BJ (cell line): ENCODE measurements around the gene EGFL7. TPM values are rescaled to one million over a fixed set of nuclear protein-coding genes. Genes with fewer than 3 reads are reported as not detected.

ENCODE experiments used
- CTCF ChIA-PET: fragments of 350-600 bp; formaldehyde crosslinking; extraction: SDS; loops from one replicate; lab custom pipeline; 2021; ENCODE audit warnings: antibody characterized with exemption, inconsistent platforms; lab: Yijun Ruan, JAX
- POLR2A ChIA-PET: fragments of 300-600 bp; sonication (Branson Sonifier 250); formaldehyde crosslinking; extraction: SDS; loops from one replicate; lab custom pipeline; 2021; ENCODE audit warnings: antibody characterized with exemption; lab: Charles Lee
- DNase-seq: peaks from one replicate; pipeline ENCODE4 v3.0.0-alpha.2; 2011; ENCODE audit warnings: low read depth
- H3K27me3 ChIP-seq: 2 replicates; pipeline ENCODE4 v1.6.0; 2011; ENCODE audit warnings: low read length; ENCODE audit not compliant: control insufficient read depth, insufficient read depth
- H3K36me3 ChIP-seq: 2 replicates; pipeline ENCODE4 v1.5.1; 2011; ENCODE audit warnings: low read length; ENCODE audit not compliant: control insufficient read depth, insufficient read depth
- H3K4me3 ChIP-seq: 2 replicates; pipeline ENCODE4 v1.5.1; 2011; ENCODE audit warnings: low read depth, mild to moderate bottlenecking, control low read depth, low read length
- polyA plus RNA-seq: library from polyadenylated mRNA; depleted of rRNA; stranded (reverse); fragments of >200 nt; gene quantifications from 2 replicates; pipeline ENCODE4 v1.2.3, GENCODE V29; 2011
- TF ChIP-seq, protein P1 (sequence below): IDR thresholded peaks from 2 replicates; pipeline ENCODE4 v1.5.1; 2011; ENCODE audit warnings: low read depth, mild to moderate bottlenecking, control low read depth, inconsistent platforms, low read length, moderate library complexity; ENCODE audit not compliant: insufficient read depth

EGFL7 gene
- polyA plus RNA-seq, 1 experiment, result 26.9 TPM

DNA sequence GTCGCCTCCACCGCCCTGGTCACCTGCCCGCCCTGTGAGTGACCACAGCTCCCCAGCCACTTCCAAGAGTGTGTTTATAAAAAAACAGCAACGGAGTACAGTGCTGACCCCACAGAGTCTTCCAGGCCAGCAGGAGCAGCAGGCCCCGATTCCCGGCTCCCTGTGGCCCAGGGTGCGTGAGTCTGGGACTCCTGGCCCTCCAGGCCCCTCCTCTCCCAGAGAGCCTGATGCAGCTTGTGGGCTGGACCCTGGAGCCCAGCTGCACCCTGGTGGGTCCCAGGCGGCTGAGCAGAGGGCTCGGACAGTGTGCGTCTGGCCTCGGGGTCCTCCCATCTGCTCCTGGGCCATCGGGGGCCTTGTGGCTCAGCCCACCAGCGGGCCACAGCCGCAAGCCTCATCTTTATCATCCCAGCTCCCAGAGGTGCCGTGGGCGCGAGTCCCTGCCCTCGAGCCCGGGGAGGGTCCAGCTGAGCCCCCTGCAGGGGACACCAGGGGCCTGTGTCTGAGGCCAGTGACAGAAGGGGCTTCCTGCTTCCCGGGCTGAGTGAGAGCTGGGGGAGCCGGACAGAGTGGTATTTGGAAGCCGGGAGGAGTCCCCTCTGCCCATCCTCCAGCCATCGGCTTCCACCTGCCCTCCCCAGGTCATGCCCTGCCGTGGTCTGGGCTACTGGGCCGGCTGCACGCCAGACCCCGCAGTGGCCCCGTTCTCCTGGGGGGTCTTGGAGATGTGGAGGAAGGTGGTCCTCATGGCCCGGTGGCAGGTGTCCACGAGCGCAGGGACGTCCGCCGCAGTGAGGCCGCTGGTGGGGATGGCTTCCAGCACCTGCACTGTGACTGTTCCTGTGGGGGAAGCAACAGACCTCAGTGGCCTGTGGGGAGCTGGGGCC is 10.6 kb downstream of the EGFL7 start:
- Histone ChIP-seq H3K4me3 (no peak overlapping the region), H3K36me3 (peaks cover 17% of the 10 kb centered on the region), H3K27me3 (no peaks in the 10 kb centered on the region)
- DNase-seq, result no peak
- TF ChIP-seq, protein P1, sequence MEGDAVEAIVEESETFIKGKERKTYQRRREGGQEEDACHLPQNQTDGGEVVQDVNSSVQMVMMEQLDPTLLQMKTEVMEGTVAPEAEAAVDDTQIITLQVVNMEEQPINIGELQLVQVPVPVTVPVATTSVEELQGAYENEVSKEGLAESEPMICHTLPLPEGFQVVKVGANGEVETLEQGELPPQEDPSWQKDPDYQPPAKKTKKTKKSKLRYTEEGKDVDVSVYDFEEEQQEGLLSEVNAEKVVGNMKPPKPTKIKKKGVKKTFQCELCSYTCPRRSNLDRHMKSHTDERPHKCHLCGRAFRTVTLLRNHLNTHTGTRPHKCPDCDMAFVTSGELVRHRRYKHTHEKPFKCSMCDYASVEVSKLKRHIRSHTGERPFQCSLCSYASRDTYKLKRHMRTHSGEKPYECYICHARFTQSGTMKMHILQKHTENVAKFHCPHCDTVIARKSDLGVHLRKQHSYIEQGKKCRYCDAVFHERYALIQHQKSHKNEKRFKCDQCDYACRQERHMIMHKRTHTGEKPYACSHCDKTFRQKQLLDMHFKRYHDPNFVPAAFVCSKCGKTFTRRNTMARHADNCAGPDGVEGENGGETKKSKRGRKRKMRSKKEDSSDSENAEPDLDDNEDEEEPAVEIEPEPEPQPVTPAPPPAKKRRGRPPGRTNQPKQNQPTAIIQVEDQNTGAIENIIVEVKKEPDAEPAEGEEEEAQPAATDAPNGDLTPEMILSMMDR, result no peak
- ChIA-PET CTCF (interaction anchor here (1.6 to 2.6 kb wide), 10 partner anchors 9 to 55 kb away, joined by 4 to 47 read pairs (median 8); partner anchors contain the start of genes AGPAT2 and EGFL7), POLR2A (no interaction called here)

DNA sequence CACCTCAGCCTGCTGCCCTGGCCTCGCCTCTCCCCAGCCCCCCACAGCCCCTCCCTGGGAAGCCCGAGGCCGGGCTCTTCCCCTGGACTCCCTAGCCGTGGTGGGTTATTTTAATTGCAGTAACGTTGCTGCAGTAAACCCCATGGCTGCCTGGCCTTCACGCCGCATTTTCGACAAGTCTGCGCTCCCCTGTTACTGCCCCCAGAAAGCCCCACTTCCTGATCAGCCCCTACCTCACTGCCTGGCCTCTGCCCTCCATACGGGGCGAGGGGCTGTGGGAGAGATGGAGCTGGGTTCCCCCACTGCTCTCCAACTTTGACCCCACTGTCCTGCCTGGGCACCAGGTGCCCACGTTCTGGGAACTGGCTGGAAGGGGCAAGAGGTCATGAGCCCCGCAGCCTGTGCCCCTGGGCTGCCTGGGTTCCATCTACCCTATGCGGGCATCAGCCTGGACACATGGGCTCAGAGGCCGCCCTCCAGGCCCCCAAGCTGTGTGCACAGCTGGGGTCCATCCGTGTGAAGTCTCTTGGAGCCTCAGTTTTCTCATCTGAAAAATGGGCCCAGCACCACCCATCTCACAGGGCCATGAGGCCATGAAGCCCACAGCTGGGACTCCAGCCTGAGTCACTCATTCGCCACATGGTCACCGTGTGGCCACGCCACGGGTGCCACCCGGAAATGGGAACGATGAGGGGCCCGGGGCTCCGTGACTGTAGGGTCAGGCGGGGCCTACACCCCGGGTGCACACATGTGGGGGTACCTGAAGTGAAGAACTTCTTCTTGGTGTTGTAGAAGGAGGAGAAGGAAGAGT is 11.5 kb downstream of the EGFL7 start:
- CTCF ChIA-PET, result interaction anchor here (0.9 to 2.1 kb wide), 3 partner anchors 30 to 54 kb away, joined by 3 to 7 read pairs (median 4); no protein-coding TSS in a partner anchor

DNA sequence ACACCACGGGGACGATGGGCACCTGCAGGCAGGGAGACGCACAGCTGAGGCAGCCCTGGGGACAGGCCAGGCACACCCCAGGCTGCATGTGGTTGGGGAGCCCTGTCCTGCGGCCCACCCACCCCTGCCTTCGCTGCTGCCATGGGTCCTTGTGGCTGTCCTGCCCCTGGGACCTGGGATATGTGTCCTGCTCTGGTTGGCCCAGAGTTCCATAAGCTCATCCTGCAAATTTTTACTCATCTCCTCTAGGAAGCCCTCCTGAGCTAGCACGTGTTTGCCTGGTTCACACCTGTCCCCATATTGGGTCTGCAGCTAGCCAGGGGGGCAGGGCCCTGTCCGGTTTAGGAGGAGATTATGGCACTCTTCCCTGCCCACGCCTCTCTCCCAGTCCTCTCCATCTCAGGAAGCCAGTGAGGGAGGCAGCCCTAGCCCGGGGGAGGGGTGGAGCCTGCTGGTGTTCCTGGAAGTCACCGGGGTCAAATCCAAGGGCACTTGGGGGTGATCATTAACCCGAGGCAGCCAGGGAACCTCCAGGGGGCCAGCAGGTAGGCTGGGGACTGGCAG is 12.2 kb downstream of the EGFL7 start:
- H3K4me3 ChIP-seq, result no peak overlapping the region
- DNase-seq, result no peak
- ChIA-PET POLR2A (no interaction called here), CTCF (interaction anchor here (0.9 to 1.3 kb wide), 3 partner anchors 11 to 53 kb away, joined by 3 to 5 read pairs (median 4); no protein-coding TSS in a partner anchor)
- peaks cover 17% of the 10 kb centered on the region for H3K36me3 ChIP-seq
- TF ChIP-seq, protein P1, result no peak
- H3K27me3 ChIP-seq, result no peaks in the 10 kb centered on the region

More for the DNA sequence above, 11.5 kb downstream of the EGFL7 start:
- no peak overlapping the region for H3K4me3 ChIP-seq
- no peak for DNase-seq
- no peaks in the 10 kb centered on the region for H3K27me3 ChIP-seq
- peaks cover 17% of the 10 kb centered on the region for H3K36me3 ChIP-seq
- TF ChIP-seq, protein P1, result no peak
- POLR2A ChIA-PET, result no interaction called here

DNA sequence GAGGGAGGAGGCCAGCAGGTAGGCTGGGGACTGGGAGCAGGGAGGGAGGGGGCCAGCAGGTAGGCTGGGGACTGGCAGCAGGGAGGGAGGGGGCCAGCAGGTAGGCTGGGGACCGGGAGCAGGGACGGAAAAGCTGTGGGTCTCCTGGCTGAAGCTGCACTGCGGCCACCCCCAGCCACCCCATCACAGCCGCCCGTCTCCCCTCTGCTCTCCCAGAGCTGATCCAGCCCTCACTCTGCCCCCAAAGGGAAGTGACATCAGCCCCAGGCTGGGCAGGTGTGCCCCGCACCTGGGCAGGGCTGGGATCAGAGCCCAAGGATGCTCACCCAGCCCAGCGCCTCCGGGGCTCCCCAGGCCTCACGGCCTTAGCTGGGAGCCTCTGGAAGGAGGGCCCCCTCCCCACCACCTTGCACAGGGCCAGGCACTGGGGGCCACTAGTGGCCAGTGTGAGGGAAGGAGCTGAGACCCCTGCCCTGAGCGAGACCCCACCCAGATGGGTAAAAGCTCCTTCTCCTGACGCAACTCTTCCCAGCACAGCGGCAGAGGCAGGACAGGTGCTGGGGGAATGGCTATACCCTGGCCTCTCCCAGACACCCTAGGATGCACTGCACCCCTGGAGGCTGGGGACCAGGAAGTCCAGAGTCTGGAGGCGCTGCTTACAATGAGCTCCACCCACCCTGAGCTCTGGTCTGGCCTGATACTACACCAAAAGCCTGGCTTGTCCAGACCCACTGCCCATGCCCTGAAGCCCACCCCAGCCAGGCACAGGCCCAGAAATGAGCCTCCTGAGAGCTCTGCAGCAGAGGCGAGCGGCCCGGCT is 13.0 kb downstream of the EGFL7 start:
- Histone ChIP-seq H3K4me3 (no peak overlapping the region), H3K36me3 (peaks cover 17% of the 10 kb centered on the region), H3K27me3 (no peaks in the 10 kb centered on the region)
- no peak for DNase-seq
- TF ChIP-seq, protein P1, result no peak
- CTCF ChIA-PET, result interaction anchor here (0.9 to 1.3 kb wide), 4 partner anchors 8 to 53 kb away, joined by 3 to 5 read pairs (median 3); no protein-coding TSS in a partner anchor
- POLR2A ChIA-PET, result no interaction called here
